Kasumi-1 (cell line): ENCODE data around the gene PI4KA.
"Not testable (repeated sequence)": the region's sequence is repeated elsewhere in the genome, so short reads cannot be mapped to it uniquely, and the experiment has no call there.

ENCODE experiments used
- DNase-seq, 2 experiments: peaks; one replicate each; lab custom pipeline; 2025; lab: John Stamatoyannopoulos, UW

The PI4KA gene

DNA sequence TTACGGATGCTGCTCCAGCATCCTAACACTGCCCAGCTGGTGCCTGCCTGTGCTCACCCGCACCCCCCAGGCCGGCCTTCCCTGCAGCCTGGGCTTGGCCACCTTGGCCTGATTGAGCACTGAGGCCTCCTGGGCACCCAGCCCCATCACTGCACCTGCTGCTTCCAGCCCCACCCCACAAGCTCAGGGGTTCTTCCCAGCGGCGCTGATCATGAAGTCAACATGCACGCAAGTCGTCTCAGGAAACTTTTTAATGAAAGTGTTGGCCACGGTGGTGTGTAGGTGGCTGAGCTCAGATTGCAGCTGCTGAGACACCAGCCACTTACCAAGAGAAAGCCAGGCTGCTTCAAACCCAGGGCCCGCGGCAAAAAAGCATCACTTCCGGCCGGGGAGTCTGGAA is 163.4 kb downstream of the PI4KA start:
- not testable (repeated sequence) for DNase-seq

DNA sequence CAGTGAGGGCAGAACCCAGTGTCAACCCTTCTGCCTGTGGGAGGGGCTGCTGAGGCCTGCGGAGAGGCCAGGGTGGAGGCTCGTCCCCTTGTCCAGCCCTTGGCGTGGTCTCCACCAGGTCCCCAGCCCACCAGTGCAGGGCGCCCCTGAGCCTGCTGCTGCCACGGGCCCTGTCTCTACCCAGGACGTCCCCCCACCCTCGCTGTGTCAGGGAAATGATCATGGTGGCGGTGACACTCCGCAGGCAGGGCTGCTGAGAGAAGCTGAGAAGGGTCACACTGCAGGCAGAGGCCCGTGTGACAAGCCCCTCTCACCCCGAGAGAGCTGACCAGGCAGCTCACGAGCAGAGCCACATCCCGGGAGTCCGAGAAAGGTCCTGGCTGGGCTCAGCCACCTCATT is 164.4 kb downstream of the PI4KA start:
- not testable (repeated sequence) for DNase-seq

DNA sequence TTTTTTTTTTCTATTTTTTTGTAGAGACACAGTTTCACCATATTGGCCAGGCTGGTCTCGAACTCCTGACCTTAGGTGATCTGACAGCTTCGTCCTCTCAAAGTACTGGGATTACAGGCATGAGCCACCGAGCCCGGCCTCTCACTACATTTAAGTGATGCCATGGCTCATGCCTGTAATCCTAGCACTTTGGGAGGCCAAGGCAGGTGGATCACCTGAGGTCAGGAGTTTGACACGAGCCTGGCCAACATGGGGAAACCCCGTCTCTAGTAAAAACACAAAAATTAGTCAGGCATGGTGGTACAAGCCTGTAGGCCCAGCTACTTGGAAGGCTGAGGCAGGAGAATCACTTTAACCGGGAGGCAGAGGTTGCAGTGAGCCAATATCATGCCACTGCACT is 165.7 kb downstream of the PI4KA start:
- DNase-seq = not testable (repeated sequence)

DNA sequence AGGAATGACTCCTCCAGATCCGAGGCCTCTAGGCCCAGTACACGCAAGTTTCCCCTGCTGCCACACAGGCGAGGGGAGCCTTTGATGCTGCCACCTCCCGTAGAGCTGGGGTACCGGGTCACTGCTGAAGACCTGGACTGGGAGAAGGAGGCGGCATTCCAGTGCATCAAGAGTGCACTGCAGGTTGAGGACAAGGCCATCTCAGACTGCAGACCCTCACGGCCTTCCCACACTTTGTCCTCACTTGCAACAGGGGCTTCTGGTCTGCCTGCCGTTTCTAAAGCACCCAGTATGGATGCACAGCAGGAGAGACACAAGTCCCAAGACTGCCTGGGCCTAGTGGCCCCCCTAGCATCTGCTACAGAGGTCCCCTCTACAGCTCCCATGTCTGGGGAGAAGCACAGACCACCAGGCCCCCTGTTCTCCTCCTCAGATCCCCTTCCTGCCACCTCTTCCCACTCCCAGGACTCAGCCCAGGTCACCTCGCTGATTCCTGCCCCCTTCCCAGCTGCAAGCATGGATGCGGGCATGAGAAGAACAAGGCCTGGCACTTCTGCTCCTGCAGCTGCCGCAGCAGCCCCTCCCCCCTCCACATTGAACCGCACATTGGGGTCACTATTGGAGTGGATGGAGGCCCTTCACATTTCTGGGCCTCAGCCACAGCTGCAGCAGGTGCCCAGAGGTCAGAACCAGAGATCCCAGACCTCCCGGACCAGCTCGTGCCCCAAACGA is 167.9 kb downstream of the PI4KA start:
- not testable (repeated sequence) for DNase-seq

DNA sequence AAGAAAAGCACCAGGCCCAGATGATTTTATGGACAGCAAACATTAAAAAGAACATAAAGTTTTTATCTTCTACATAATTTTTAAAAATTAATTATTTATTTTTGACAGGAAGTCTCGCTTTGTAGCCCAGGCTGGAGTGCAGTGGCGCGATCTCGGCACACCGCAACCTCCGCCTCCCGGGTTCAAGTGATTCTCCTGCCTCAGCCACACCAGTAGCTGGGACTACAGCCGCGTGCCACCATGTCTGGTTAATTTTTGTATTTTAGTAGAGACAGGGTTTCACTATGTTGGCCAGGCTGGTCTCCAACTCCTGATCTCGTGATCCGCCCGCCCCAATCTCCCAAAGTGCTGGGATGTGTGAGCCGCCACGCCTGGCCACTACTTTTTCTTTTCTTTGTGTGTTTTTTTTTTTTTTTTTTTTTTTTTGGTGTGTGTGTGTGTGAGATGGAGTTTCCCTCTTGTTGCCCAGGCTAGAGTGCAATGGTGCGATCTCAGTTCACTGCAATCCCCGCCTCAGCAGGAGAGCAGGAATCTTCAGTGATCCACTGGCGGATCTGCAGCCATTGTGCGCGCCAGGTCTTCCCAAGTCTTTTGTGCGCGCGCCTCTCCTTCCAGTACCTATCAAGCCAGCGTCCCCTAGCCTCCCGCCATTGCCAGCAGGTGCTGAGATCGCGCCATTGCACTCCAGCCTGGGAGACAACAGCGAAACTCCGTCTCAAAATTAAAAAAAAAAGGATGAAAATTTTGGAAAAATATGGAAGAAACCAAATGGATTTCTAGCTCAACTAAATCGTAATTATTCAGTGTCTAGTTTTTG is 171.0 kb downstream of the PI4KA start:
- DNase-seq = not testable (repeated sequence)

DNA sequence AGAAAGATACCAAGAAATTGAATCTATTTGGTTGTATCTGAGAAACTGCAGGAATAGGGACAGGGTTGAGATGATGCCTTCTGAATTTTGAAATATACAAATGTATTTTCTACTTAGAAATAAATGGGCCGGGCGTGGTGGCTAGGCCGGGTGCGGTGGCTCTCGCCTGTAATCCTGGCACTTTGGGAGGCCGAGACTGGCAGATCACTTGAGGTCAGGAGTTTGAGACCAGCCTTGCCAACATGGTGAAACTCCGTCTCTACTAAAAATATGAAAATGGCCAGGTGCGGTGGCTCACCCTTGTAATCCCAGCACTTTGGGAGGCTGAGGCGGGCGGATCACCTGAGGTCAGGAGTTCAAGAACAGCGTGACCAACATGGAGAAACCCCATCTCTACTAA is 172.8 kb downstream of the PI4KA start:
- not testable (repeated sequence) for DNase-seq

DNA sequence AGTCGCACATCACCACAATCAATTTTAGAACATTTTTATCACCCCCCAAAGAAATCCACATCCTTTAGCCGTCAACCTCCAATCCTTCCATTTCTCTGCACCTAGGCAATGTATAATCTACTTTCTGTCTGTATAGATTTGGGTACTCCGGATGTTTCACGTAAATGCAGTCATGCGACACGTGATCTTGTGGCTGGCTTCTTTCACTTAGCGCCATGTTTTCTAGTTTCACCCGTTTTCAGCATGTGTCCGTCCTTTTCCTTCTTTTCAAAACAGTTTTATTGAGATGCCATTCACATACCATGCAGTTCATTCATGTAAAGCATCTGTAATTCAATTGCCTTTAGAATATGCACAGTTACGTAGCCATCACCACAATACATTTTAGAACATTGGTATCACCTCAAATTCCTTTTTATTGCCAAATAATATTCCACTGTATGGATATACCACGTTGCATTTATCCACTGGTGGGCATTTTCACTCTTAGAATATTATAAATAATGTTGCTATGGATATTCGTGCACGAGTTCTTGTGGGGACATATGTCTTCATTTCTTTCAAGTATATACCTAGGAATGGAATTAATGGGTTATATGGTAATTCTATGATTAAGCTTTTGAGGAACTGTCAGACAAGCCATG is 179.7 kb downstream of the PI4KA start:
- DNase-seq = not testable (repeated sequence)

DNA sequence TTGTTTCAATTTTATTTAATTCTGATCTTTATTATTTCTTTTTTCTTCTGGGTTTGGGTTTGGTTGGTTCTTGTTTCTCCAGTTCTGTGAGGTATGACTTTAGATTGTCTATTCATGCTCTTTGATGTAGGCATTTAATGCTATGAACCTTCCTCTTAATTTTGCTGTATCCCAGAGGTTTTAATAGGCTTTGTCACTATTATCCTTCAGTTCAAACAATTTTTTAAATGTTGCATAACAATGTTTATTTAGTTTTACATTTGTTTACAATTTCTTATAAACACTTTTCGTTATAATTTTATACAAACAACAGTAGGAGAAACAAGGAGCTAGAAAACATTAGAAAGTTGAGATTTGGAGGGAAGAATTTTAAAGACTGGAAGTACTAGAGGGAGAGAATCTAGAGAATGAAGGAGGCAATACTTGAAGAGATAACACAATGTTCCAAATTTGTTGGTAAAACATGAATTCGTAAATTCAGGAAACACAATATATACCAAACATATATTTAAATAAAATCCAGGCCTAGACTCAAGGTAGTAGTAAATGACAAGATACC is 180.8 kb downstream of the PI4KA start:
- DNase-seq = no peak

DNA sequence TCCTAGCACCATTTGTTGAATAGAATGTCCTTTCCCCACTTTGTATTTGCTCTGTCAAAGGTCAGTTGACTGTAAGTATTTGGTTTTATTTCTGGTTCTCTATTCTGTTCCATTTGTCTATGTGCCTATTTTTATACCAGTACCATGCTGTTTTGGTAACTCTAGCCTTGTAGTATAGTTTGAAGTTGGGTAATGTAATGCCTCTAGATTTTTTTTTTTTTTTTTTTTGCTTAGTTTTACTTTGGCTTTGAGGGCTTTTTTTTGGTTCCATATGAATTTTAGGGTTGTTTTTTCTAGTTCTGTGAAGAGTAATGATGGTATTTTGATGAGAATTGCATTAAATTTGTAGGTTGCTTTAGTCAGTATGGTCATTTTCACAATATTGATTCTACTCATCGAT is 183.0 kb downstream of the PI4KA start:
- DNase-seq = not testable (repeated sequence)

DNA sequence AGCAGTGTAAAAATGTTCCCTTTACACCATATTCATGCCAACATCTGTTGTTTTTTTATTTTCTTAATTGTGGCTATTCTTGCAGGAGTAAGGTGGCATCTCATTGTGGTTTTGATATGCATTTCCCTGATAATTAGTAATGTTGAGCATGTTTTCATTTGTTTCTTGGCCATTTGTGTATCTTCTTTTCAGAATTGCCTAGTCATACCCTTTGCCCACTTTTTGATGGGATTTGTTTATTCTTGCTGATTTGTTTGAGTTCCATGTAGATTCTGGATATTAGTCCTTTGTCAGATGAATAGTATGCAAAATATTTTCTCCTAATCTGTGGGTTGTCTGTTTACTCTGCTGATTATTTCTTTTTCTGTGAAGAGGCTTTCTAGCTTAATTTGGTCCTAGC is 183.6 kb downstream of the PI4KA start:
- DNase-seq = no peak

DNA sequence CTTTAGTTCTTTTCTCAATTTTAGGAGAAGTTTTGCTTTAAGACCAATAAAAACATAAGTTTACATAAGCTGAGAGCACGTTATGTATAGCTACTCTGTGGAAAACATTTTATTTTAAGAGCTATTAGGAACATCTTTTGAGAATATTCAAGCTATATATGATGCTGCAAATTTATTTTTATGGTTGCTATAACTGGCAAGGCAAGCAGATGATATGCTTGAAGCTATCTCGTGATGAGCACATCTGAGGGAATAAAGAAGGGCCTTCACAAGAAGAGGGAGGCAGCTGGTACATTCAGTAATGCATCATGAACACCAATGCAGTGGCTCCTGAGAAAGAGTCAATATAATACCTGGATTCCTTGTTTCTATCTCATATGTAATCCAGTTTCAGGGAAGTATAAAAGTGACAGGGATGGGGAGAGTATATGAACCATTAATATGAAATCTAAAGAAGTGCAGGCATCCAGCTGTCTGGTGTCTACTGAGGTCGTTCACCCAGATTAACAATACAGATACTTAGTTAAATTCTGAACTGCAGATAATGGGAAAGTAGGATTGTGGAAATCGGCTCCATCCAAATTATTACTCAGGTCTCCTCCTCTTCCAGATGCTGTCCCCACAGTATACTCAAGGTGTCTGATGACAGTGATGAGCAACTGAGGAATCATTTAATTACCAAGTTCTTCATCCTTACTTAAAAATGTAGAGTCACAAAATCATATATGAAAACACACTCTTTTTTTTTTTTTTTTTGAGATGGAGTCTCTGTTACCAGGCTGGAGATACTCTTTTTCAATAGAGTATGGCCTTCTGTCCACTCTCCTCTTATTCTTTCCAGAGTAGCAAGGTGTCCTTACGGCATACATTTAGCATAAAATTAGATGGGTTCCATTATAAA is 185.1 kb downstream of the PI4KA start:
- DNase-seq = no peak

DNA sequence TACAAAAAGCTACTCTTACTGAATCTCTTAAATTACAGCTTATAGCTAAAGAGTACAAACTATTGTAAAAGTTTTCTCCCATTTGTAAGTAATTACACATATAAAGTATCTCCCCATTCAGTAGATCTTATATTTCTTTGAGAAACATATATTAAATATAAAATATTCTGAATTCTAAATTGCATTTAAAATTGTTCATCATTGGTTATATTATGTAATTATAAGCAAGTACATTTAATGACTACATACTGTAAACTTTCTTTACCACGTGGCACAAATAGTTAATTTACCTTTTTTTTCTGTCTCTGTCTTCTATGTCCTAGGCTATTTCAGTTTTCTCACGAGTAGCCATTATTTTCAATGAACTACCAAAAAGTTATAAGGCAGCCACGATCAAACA is 185.9 kb downstream of the PI4KA start:
- no peak for DNase-seq

DNA sequence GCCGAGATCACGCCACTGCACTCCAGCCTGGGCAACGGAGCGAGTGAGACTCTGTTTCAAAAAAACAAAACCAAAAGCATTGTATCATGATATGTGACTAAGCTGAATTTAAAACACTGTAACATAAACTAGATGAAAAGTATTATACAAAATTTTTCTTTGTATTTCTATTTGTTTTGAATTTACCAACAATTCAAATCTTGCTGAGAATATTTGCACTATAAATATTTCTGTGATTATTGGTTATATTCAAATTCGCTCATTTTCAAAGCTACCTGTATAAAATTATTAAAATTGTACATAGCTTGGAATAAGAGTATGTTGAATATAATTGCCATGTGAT is 186.6 kb downstream of the PI4KA start:
- DNase-seq = no peak

DNA sequence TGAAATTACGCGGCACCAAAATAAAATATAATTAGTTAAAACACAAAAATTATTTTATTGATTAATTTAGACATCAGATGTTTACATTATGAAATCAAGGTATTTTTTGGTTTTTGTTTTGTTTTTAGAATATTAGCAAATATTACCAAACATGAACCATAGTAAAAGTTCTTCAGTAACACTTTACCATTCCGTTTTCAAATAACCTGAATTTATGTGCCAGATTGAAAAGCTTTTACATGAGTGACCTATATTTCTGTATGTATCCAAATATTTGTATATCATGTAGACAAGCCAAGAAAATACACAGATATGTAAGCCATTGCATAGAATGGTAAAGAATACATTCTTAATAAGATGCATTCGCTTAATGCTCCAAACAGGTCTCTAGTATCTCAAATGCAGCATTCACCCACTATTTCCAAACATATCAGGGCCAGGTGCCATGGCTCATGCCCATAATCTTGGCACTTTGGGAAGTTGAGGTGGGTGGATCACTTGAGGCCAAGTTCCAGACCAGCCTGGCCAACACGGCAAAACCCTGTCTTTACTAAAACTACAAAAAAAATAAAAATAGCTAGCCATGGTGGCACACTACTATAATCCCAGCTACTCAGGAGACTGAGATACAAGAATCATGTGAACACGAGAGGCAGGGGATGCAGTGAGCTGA is 187.1 kb downstream of the PI4KA start:
- DNase-seq = no peak

DNA sequence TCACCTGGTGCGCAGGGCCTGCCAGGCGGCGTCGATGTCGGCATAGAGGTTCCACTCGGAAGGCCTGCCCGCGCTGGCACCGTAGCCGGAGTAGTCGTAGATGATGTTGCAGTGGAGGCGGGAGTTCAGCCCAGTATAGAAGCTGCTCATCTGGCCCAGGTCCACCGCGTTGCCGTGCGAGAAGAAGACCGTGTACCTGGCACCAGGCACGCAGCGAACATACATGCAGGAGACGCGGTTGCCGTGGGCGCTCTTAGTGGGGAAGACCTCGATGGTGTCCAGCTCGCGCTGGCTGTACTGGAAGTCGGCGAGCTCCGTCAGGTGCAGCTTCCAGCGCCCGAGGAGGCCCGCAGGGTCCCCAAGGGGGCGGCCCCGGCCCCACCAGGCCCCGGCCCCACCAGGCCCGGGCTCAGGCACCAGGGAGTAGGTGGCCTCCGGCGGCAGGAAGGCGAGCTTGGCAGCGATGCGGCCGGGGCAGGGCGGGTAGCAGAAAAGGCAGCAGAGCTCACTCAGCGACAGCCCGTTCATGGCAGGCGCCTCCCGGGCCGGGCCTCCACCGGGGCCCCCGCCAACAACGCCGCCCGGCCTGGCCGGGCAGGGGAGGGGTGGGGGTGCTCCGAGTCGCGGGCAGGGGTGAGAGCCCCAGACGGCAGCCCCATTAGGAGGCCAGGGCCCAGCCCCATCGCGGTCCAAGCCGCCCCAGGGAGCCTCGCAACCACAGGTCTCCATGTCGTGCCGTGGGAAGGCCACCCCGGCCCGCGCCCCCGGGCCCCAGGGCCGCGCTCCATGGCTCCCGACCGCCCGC is 188.0 kb downstream of the PI4KA start:
- DNase-seq = not testable (repeated sequence)

DNA sequence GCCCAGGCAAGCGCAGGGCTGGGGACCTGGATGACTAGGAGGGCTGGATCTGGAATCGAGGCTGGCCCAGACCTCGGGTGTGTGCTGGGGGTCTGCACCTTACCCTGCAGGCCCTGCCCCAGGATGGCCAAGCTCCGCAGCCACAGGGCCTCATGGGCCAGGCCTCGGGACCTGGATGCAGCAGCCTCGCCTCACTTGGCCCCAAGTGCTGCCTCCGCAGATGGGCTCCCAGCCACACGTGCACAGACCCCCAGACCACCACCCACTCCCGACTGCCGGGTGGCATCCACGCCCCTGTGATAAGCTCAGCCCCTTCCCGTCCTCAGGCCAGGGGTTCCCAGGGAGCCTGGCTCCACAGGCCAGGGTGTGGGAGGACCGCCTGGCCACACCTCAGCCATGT is 188.7 kb downstream of the PI4KA start:
- DNase-seq = not testable (repeated sequence)

DNA sequence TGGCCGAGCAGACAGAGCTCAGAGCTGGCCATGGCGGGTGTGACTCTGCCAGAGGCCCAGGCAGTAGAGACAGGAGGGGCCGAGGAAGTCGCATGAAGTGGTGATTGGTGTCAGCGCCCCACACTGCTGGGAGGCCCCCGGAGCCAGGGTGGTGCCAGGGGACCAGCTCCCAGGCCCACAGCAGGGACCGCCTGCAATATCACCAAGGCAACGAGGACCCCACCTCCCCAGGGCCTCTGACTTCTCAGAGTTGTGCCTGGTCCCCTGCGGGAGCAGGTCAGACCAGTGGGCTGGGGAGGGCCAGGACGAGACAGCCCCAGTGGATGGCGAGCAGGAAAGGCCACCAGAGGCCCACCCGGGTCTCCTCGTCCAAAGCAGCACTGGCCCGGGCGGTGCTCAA is 189.1 kb downstream of the PI4KA start:
- DNase-seq = not testable (repeated sequence)

DNA sequence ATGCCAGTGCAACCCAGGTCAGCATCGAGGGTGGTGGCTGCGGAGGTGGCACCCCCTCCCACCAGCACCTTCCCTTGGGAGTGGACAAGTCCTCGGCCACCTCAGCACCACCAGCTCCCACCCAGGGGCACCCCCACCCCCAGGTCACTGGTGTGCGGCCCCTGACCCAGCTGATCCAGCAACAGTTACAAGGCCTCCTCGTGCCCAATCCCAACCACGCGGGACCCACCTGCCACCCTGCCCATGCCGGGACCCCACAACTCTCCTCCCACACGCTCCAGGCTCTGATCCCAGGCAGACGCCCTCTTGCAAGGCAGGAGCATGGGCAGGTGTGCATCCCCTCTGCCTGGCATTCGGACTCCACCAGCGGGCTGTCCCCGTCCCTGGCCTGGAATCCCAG is 189.8 kb downstream of the PI4KA start:
- not testable (repeated sequence) for DNase-seq

DNA sequence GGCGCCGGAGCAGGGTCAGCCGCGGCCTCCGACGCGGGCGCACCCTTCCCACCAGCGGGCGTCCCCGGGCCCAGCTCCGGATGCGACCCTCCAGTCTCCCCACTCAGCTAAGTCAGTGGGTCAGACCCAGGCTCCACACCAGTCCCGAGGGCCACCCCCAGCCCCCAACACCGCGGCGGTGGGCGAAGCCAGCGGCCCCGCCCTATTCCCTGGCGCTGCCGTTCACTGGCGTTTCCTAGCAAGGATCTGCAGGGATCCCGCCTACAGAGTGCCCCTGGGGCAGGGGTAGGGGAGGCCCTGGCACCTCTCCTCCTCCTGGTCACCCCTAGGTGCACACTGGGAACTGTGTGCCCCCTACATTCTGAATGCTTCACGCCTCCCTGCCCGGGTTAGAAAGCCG is 190.4 kb downstream of the PI4KA start:
- DNase-seq = not testable (repeated sequence)

DNA sequence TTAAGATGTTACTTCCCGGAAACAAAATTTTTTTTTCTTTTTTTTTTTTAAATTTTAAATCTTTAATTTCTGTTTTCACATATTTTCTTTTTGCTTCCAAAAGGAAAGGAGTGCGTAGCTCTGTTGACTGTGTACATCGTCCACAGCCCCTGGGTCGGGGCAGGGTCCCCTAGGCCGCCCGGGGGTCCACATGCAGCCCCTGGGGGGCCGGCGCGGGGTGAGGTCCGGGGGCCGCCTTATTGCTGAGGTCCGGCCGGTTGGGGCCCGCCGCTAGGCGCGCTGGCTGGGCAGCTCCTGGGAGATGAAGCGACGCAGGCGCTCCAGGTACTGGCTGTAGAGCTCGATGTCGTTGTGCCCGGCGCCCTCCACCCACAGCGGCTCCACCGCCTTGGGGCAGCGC is 191.1 kb downstream of the PI4KA start:
- not testable (repeated sequence) for DNase-seq
